ENCODE results near the gene CDH6. TPM values are rescaled to one million over a fixed set of nuclear protein-coding genes. Genes with fewer than 3 reads are reported as not detected.

The CDH6 gene
- total RNA-seq, 1 experiment from 2014 or later: 0.12 TPM

GRCh38 chr5:31372124-31372523, 178.6 kb downstream of the CDH6 start:
- TF ChIP-seq ZFX (IDR thresholded peaks at IDR 0.05): no peak
- no peak for TF ChIP-seq CBX3 (IDR thresholded peaks at IDR 0.05; ENCODE audit: low read depth)
- no peak for TF ChIP-seq MAX (IDR thresholded peaks at IDR 0.05)
- BruUV-seq (replicated peaks): no TSS peak
- no peak overlapping the region for H3K9ac ChIP-seq (ENCODE audit: low read length)
- no peak overlapping the region for H3K27ac ChIP-seq (ENCODE audit: low read depth, low read length)
- no peak overlapping the region for H3K4me3 ChIP-seq (replicated peaks in 1 of 2; ENCODE audit: low read depth in 1 of 2, low read length in 2 of 2)
- ATAC-seq: no peak
- H3K27me3 ChIP-seq (ENCODE audit: insufficient read depth, low read length): peaks cover 31% of the 10 kb centered on the region
- H3K36me3 ChIP-seq (ENCODE audit: control insufficient read depth in 1 of 2, insufficient read depth in 2 of 2, low read length in 2 of 2): no peaks in the 10 kb centered on the region
- no peak overlapping the region for H3K4me2 ChIP-seq (ENCODE audit: low read length)
- H3K79me2 ChIP-seq (ENCODE audit: insufficient read depth, low read length): no peaks in the 10 kb centered on the region
- ChIA-PET POLR2A (no interaction called here), CTCF (no interaction called here), RAD21 (ENCODE audit: low non-redundant PET in 1 of 2, low total read pairs in 2 of 2, uncharacterized antibody in 2 of 2, unreplicated experiment in 2 of 2) (no interaction called here)
- intact Hi-C loops (cut with micrococcal nuclease): no loop called here
- H3K4me1 ChIP-seq (ENCODE audit: control insufficient read depth in 1 of 2, insufficient read depth in 2 of 2, low read length in 2 of 2): no peaks in the 10 kb centered on the region
- no peaks in the 10 kb centered on the region for H3K9me2 ChIP-seq (ENCODE audit: insufficient read depth)
- no peaks in the 10 kb centered on the region for H3K9me3 ChIP-seq (ENCODE audit: control insufficient read depth in 1 of 2, insufficient read depth in 1 of 2, low read depth in 1 of 2, low read length in 2 of 2)
- no peak for DNase-seq (ENCODE audit: low read depth, low spot score)
- H4K20me1 ChIP-seq (ENCODE audit: insufficient read depth): no peaks in the 10 kb centered on the region
- no peak overlapping the region for H2AFZ ChIP-seq (ENCODE audit: low read depth, low read length, poor library complexity, severe bottlenecking)

- ChIA-PET RAD21 (ENCODE audit: low non-redundant PET in 1 of 2, low total read pairs in 2 of 2, uncharacterized antibody in 2 of 2, unreplicated experiment in 2 of 2) (no interaction called here), CTCF (no interaction called here), POLR2A (no interaction called here)
- Histone ChIP-seq H3K27ac (ENCODE audit: low read depth, low read length) (no peak overlapping the region), H2AFZ (ENCODE audit: low read depth, low read length, poor library complexity, severe bottlenecking) (no peak overlapping the region), H3K4me1 (ENCODE audit: control insufficient read depth in 1 of 2, insufficient read depth in 2 of 2, low read length in 2 of 2) (no peaks in the 10 kb centered on the region), H3K9me3 (ENCODE audit: control insufficient read depth in 1 of 2, insufficient read depth in 1 of 2, low read depth in 1 of 2, low read length in 2 of 2) (no peaks in the 10 kb centered on the region), H4K20me1 (ENCODE audit: insufficient read depth) (no peaks in the 10 kb centered on the region), H3K4me3 (replicated peaks in 1 of 2; ENCODE audit: low read depth in 1 of 2, low read length in 2 of 2) (no peak overlapping the region), H3K27me3 (ENCODE audit: insufficient read depth, low read length) (peaks cover 23% of the 10 kb centered on the region), H3K9me2 (ENCODE audit: insufficient read depth) (no peaks in the 10 kb centered on the region), H3K9ac (ENCODE audit: low read length) (no peak overlapping the region), H3K79me2 (ENCODE audit: insufficient read depth, low read length) (no peaks in the 10 kb centered on the region), H3K4me2 (ENCODE audit: low read length) (no peak overlapping the region), H3K36me3 (ENCODE audit: control insufficient read depth in 1 of 2, insufficient read depth in 2 of 2, low read length in 2 of 2) (no peaks in the 10 kb centered on the region)
- ATAC-seq (no peak), DNase-seq (ENCODE audit: low read depth, low spot score) (no peak)
- no TSS peak for BruUV-seq (replicated peaks)
- intact Hi-C loops (cut with micrococcal nuclease): no loop called here
- no peak for TF ChIP-seq SRF (IDR thresholded peaks at IDR 0.05; ENCODE audit: low read depth)
- TF ChIP-seq, protein P1, sequence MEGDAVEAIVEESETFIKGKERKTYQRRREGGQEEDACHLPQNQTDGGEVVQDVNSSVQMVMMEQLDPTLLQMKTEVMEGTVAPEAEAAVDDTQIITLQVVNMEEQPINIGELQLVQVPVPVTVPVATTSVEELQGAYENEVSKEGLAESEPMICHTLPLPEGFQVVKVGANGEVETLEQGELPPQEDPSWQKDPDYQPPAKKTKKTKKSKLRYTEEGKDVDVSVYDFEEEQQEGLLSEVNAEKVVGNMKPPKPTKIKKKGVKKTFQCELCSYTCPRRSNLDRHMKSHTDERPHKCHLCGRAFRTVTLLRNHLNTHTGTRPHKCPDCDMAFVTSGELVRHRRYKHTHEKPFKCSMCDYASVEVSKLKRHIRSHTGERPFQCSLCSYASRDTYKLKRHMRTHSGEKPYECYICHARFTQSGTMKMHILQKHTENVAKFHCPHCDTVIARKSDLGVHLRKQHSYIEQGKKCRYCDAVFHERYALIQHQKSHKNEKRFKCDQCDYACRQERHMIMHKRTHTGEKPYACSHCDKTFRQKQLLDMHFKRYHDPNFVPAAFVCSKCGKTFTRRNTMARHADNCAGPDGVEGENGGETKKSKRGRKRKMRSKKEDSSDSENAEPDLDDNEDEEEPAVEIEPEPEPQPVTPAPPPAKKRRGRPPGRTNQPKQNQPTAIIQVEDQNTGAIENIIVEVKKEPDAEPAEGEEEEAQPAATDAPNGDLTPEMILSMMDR (IDR thresholded peaks at IDR 0.05 in 2 of 3, conservative IDR thresholded peaks at IDR 0.05 in 1 of 3; ENCODE audit: borderline replicate concordance in 1 of 3, insufficient read depth in 1 of 3, low read depth in 2 of 3, low read length in 2 of 3): no peak
- TF ChIP-seq EZH2phosphoT487 (IDR thresholded peaks at IDR 0.05; ENCODE audit: borderline replicate concordance): no peak
- TF ChIP-seq, protein P2, sequence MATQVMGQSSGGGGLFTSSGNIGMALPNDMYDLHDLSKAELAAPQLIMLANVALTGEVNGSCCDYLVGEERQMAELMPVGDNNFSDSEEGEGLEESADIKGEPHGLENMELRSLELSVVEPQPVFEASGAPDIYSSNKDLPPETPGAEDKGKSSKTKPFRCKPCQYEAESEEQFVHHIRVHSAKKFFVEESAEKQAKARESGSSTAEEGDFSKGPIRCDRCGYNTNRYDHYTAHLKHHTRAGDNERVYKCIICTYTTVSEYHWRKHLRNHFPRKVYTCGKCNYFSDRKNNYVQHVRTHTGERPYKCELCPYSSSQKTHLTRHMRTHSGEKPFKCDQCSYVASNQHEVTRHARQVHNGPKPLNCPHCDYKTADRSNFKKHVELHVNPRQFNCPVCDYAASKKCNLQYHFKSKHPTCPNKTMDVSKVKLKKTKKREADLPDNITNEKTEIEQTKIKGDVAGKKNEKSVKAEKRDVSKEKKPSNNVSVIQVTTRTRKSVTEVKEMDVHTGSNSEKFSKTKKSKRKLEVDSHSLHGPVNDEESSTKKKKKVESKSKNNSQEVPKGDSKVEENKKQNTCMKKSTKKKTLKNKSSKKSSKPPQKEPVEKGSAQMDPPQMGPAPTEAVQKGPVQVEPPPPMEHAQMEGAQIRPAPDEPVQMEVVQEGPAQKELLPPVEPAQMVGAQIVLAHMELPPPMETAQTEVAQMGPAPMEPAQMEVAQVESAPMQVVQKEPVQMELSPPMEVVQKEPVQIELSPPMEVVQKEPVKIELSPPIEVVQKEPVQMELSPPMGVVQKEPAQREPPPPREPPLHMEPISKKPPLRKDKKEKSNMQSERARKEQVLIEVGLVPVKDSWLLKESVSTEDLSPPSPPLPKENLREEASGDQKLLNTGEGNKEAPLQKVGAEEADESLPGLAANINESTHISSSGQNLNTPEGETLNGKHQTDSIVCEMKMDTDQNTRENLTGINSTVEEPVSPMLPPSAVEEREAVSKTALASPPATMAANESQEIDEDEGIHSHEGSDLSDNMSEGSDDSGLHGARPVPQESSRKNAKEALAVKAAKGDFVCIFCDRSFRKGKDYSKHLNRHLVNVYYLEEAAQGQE (IDR thresholded peaks at IDR 0.05; ENCODE audit: low read depth): no peak
- no peak for TF ChIP-seq EZH2 (IDR thresholded peaks at IDR 0.05)
- no peak for TF ChIP-seq EGR1 (IDR thresholded peaks at IDR 0.05; ENCODE audit: low read depth)
- no peak for TF ChIP-seq ZBTB33 (IDR thresholded peaks at IDR 0.05; ENCODE audit: extremely low read depth, insufficient replicate concordance, low read length)
- TF ChIP-seq MAX (IDR thresholded peaks at IDR 0.05): no peak
- TF ChIP-seq JUND (IDR thresholded peaks at IDR 0.05): no peak
- TF ChIP-seq RAD21 (IDR thresholded peaks at IDR 0.05; ENCODE audit: low read depth): no peak
These were observed 182.7 kb downstream of the CDH6 start for GRCh38 chr5:31375999-31376720.
